Measurements from ENCODE around the gene ODF4. TPM values are rescaled to one million over a fixed set of nuclear protein-coding genes. Genes with fewer than 3 reads are reported as not detected.

Gene ODF4
- total RNA-seq, 4 donors from 2014 or later, result not detected

DNA sequence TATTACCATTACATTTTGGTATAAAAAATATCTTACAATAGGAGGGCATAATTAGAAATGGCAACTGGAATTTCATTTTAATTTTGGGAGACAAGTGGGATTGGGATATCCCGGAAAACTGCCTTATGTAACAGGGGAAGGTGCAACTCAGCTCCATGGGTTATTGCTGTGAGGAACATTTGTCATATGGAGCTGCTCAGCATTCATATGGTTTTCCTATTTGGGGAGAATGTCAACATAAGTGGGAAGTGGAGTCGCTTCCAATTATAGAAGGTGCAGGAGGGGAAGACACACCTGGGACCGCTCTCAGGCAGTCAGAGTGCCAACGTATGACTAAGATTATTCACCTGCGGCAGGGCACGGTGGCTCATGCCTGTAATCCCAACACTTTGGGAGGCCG lies 10.7 kb downstream of the ODF4 start:
- Histone ChIP-seq H3K4me3 (no peak overlapping the region), H3K36me3 (no peaks in the 10 kb centered on the region), H3K27me3 (no peaks in the 10 kb centered on the region), H3K4me1 (no peaks in the 10 kb centered on the region), H3K27ac (no peak overlapping the region), H3K9me3 (no peaks in the 10 kb centered on the region)
- TF ChIP-seq POLR2A (IDR thresholded peaks at IDR 0.05), result no peak
- TF ChIP-seq, protein P1, sequence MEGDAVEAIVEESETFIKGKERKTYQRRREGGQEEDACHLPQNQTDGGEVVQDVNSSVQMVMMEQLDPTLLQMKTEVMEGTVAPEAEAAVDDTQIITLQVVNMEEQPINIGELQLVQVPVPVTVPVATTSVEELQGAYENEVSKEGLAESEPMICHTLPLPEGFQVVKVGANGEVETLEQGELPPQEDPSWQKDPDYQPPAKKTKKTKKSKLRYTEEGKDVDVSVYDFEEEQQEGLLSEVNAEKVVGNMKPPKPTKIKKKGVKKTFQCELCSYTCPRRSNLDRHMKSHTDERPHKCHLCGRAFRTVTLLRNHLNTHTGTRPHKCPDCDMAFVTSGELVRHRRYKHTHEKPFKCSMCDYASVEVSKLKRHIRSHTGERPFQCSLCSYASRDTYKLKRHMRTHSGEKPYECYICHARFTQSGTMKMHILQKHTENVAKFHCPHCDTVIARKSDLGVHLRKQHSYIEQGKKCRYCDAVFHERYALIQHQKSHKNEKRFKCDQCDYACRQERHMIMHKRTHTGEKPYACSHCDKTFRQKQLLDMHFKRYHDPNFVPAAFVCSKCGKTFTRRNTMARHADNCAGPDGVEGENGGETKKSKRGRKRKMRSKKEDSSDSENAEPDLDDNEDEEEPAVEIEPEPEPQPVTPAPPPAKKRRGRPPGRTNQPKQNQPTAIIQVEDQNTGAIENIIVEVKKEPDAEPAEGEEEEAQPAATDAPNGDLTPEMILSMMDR (IDR thresholded peaks at IDR 0.05), result no peak
- no peak for DNase-seq

DNA sequence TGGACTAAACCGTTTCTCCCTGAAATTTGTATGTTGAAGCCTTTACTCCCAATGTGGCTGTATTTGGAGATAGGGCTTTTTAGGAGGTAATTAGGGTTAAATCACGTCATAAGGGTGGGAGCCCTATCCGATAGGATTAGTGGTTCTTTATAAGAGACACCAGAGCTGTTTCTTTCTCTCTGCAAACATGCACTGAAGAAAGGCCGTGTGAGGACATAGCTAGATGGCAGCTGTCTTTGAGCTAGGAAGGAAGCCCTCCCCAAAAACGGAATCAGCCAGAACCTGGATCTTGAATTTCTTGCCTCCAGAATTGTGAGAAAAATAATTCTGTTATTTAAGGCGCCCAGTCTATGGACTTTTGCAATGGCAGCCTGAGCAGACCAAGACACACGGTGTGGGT lies 14.1 kb downstream of the ODF4 start:
- H3K36me3 ChIP-seq, result no peaks in the 10 kb centered on the region
- no peak overlapping the region for H3K27ac ChIP-seq
- no peaks in the 10 kb centered on the region for H3K4me1 ChIP-seq
- H3K27me3 ChIP-seq, result no peaks in the 10 kb centered on the region
- H3K4me3 ChIP-seq, result no peak overlapping the region
- DNase-seq, result no peak
- no peak for TF ChIP-seq POLR2A (IDR thresholded peaks at IDR 0.05)
- TF ChIP-seq, protein P1 (IDR thresholded peaks at IDR 0.05), result no peak
- H3K9me3 ChIP-seq, result no peaks in the 10 kb centered on the region

DNA sequence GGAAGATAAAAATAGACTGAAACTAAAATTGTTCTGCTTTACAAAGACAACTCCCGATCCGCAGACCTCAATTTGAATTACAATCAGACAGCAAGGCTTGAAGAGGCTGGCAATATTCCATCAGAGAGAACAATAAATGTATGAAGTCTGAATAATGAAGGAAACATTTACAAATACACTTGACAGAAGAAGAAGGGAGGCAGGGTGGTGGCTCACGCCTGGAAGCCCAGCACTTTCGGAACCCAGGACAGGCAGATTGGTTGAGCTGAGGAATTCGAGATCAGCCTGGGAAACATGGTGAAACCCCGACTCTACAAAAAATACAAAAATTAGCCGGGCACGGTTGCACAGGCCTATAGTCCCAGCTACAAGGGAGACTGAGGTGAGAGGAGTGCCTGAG lies 14.6 kb downstream of the ODF4 start:
- H3K36me3 ChIP-seq, result no peaks in the 10 kb centered on the region
- H3K27ac ChIP-seq, result no peak overlapping the region
- TF ChIP-seq POLR2A (IDR thresholded peaks at IDR 0.05), result no peak
- TF ChIP-seq, protein P1 (IDR thresholded peaks at IDR 0.05), result no peak
- DNase-seq, result no peak
- H3K9me3 ChIP-seq, result no peaks in the 10 kb centered on the region
- no peaks in the 10 kb centered on the region for H3K27me3 ChIP-seq
- no peak overlapping the region for H3K4me3 ChIP-seq
- H3K4me1 ChIP-seq, result peaks cover 0 to under 1% (median 0%) of the 10 kb centered on the region in 4 donors

DNA sequence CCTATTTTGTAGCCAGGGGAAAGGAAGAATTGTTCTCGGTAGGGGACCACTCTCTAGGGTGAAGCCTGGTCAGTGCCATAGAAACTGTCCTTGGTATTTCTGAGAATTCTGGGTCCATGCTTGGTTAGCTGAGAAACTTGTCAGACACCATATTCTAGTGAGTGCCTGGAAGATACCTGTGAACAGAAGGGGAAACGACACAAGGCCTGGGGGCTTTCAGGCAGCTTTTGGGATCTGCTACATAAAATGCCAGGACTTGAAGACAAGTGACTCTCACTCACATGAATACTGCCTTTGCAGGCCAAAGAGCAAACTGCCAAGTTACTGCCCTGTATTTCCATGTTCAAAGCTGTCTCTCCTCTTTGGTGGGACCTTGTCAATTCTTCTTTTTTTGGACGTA lies 18.3 kb downstream of the ODF4 start:
- no peak overlapping the region for H3K27ac ChIP-seq
- TF ChIP-seq POLR2A (IDR thresholded peaks at IDR 0.05), result no peak
- TF ChIP-seq, protein P1 (IDR thresholded peaks at IDR 0.05), result no peak
- peaks cover 0 to 4% (median 0%) of the 10 kb centered on the region in 4 donors for H3K4me1 ChIP-seq
- no peak overlapping the region for H3K4me3 ChIP-seq
- no peaks in the 10 kb centered on the region for H3K36me3 ChIP-seq
- no peaks in the 10 kb centered on the region for H3K27me3 ChIP-seq
- DNase-seq, result no peak
- no peaks in the 10 kb centered on the region for H3K9me3 ChIP-seq

DNA sequence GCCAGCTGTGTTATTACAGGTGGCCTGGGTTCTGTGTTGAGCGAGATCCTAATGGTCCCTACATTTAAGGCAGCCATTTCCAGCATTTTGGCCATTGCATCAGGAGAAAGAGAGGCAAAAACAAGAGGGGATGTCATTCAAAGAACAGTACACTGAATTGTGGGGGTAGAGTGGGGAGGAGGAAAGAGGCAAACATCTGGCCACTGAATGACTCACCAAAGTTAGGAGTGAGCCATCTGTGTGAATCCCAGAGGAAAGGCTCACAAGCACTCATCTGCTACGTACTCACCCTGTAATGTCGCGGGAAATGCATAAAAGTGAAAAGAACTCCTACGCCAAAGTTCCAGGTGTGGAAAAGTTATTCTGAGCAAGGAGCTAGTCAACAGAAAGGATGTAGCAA lies 20.1 kb downstream of the ODF4 start:
- Histone ChIP-seq H3K4me1 (peaks cover 0 to 4% (median 0%) of the 10 kb centered on the region in 4 donors), H3K27ac (peak overlapping the region in 2 of 4 donors; percentile 0 to 19), H3K4me3 (no peak overlapping the region), H3K36me3 (no peaks in the 10 kb centered on the region), H3K9me3 (no peaks in the 10 kb centered on the region), H3K27me3 (no peaks in the 10 kb centered on the region)
- TF ChIP-seq, protein P1 (IDR thresholded peaks at IDR 0.05), result no peak
- no peak for TF ChIP-seq POLR2A (IDR thresholded peaks at IDR 0.05)
- DNase-seq, result no peak

DNA sequence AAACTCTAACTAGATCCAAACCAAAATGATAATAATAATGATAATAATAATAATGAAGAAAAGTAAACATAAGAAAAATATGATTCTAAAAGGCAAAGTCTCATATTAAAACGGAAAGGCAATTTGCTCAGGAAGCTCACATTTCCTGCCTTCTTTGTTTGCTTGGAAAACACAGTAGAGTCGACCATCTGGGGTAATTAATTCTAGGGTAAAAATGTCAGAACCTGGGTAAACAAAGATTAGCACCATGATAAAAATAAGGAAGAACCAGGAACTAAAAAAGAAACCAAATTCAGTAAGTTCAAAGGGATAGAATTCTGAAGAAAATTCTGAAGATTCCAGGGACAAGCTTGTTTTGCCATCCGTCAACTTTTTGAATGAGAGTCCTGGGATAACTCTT lies 20.6 kb downstream of the ODF4 start:
- no peak for DNase-seq

More for the DNA sequence above, 20.6 kb downstream of the ODF4 start:
- H3K27me3 ChIP-seq, result no peaks in the 10 kb centered on the region
- TF ChIP-seq, protein P1 (IDR thresholded peaks at IDR 0.05), result no peak
- TF ChIP-seq POLR2A (IDR thresholded peaks at IDR 0.05), result no peak
- no peaks in the 10 kb centered on the region for H3K36me3 ChIP-seq
- H3K4me1 ChIP-seq, result peaks cover 0 to 4% (median 0%) of the 10 kb centered on the region in 4 donors
- H3K27ac ChIP-seq, result no peak overlapping the region
- no peaks in the 10 kb centered on the region for H3K9me3 ChIP-seq
- H3K4me3 ChIP-seq, result no peak overlapping the region

All from Peyer's patch (tissue), 4 donors.